Fibroblast of peridontal ligament (primary cell): Measurements from ENCODE around the gene VCAM1.
"Not testable (repeated sequence)": the region's sequence is repeated elsewhere in the genome, so short reads cannot be mapped to it uniquely, and the experiment has no call there.

ENCODE experiments used
- DNase-seq: peaks from one replicate; pipeline ENCODE4 v3.0.0-alpha.2; 2010; ENCODE audit errors: extremely low read depth

VCAM1 gene

GRCh38 chr1:100719490-100719889, at the start of gene VCAM1:
Gene VCAM1, plus strand, starts transcription at chr1:100719742. Its CDS starts 119 bp downstream, at chr1:100719861.
- DNase-seq, result peak; percentile 58

GRCh38 chr1:100670083-100670482, 49.5 kb upstream of the VCAM1 start:
- DNase-seq, result no peak

- DNase-seq, result peak; percentile 81
Measured at GRCh38 chr1:100671601-100672000, 47.9 kb upstream of the VCAM1 start.

GRCh38 chr1:100683448-100684349, 35.8 kb upstream of the VCAM1 start:
- no peak for DNase-seq

- DNase-seq, result peak; percentile 87
Measured at GRCh38 chr1:100699744-100700143, 19.8 kb upstream of the VCAM1 start.

GRCh38 chr1:100700586-100700985, 19.0 kb upstream of the VCAM1 start:
- no peak for DNase-seq

- no peak for DNase-seq
Measured at GRCh38 chr1:100703052-100703451, 16.5 kb upstream of the VCAM1 start.

GRCh38 chr1:100703716-100704115, 15.8 kb upstream of the VCAM1 start:
- peak; percentile 61 for DNase-seq

- no peak for DNase-seq
Measured at GRCh38 chr1:100704473-100704872, 15.1 kb upstream of the VCAM1 start.

GRCh38 chr1:100706296-100706695, 13.2 kb upstream of the VCAM1 start:
- no peak for DNase-seq

- DNase-seq, result no peak
Measured at GRCh38 chr1:100706856-100707255, 12.7 kb upstream of the VCAM1 start.

GRCh38 chr1:100708476-100709062, 11.0 kb upstream of the VCAM1 start:
- peak; percentile 89 for DNase-seq

GRCh38 chr1:100710906-100711682, 8.4 kb upstream of the VCAM1 start:
- peak; percentile 80 for DNase-seq

- not testable (repeated sequence) for DNase-seq
Measured at GRCh38 chr1:100713027-100713426, 6.5 kb upstream of the VCAM1 start.

- no peak for DNase-seq
Measured at GRCh38 chr1:100713626-100714025, 5.9 kb upstream of the VCAM1 start.

GRCh38 chr1:100714599-100714998, 4.9 kb upstream of the VCAM1 start:
- DNase-seq, result no peak

GRCh38 chr1:100717218-100717617, 2.3 kb upstream of the VCAM1 start:
- no peak for DNase-seq

- no peak for DNase-seq
Measured at GRCh38 chr1:100718581-100718980, 961 bp upstream of the VCAM1 start.

- DNase-seq, result no peak
Measured at GRCh38 chr1:100720101-100720500, 559 bp downstream of the VCAM1 start.

- DNase-seq, result no peak
Measured at GRCh38 chr1:100720751-100721150, 1.2 kb downstream of the VCAM1 start.

GRCh38 chr1:100721526-100722207, 2.1 kb downstream of the VCAM1 start:
- DNase-seq, result peak; percentile 100

GRCh38 chr1:100722221-100722620, 2.7 kb downstream of the VCAM1 start:
- no peak for DNase-seq
